Karpas-422 (cell line): ENCODE results near the gene PTPN4. TPM values are rescaled to one million over a fixed set of nuclear protein-coding genes. Genes with fewer than 3 reads are reported as not detected.

Experiments
- DNase-seq: peaks from one replicate; pipeline ENCODE4 v3.0.0-alpha.2; 2015
- H2AFZ ChIP-seq: fragments of 200-600 bp; sonication (generic); 2 replicates; pipeline ENCODE4 v1.6.1; 2014; ENCODE audit warnings: antibody characterized with exemption, low read length, mixed read lengths
- H3K27ac ChIP-seq: fragments of 200-600 bp; sonication (generic); 2 replicates; pipeline ENCODE4 v1.5.1; 2014; ENCODE audit warnings: mild to moderate bottlenecking, low read length, moderate library complexity
- H3K27me3 ChIP-seq: fragments of 200-600 bp; sonication (generic); 2 replicates; pipeline ENCODE4 v1.6.1; 2014; ENCODE audit warnings: low read length, mixed read lengths
- H3K36me3 ChIP-seq: fragments of 200-600 bp; sonication (generic); 2 replicates; pipeline ENCODE4 v1.6.1; 2014; ENCODE audit warnings: low read length, mixed read lengths; ENCODE audit not compliant: insufficient read depth
- H3K4me1 ChIP-seq: fragments of 200-600 bp; sonication (generic); 2 replicates; pipeline ENCODE4 v1.6.1; 2014; ENCODE audit warnings: mild to moderate bottlenecking, low read length, mixed read lengths
- H3K4me2 ChIP-seq: fragments of 200-600 bp; sonication (generic); 2 replicates; pipeline ENCODE4 v1.6.1; 2014; ENCODE audit warnings: low read length, low read depth, mild to moderate bottlenecking; ENCODE audit not compliant: poor library complexity, severe bottlenecking
- H3K4me3 ChIP-seq: fragments of 200-600 bp; sonication (generic); 2 replicates; pipeline ENCODE4 v1.5.1; 2014; ENCODE audit warnings: mild to moderate bottlenecking, antibody characterized with exemption, low read length, mixed read lengths
- H3K79me2 ChIP-seq: fragments of 200-600 bp; sonication (generic); 2 replicates; pipeline ENCODE4 v1.6.1; 2014; ENCODE audit warnings: mild to moderate bottlenecking, low read length, mixed read lengths
- H3K9ac ChIP-seq: fragments of 200-600 bp; sonication (generic); 2 replicates; pipeline ENCODE4 v1.6.0; 2014; ENCODE audit warnings: low read length
- H3K9me2 ChIP-seq: fragments of 200-600 bp; sonication (generic), shearing (Covaris generic); replicated peaks from 2 replicates; pipeline ENCODE4 v1.6.0; 2014; ENCODE audit warnings: mild to moderate bottlenecking, low read length, moderate library complexity; ENCODE audit not compliant: insufficient read depth
- H3K9me3 ChIP-seq: fragments of 300-700, 200-600 bp; sonication (generic); 2 replicates; pipeline ENCODE4 v1.6.1; 2014; ENCODE audit warnings: low read length, mixed read lengths
- H4K20me1 ChIP-seq: fragments of 200-600 bp; sonication (generic); 2 replicates; pipeline ENCODE4 v1.6.1; 2014; ENCODE audit warnings: mild to moderate bottlenecking, antibody characterized with exemption, low read length, low read depth; ENCODE audit not compliant: insufficient read depth
- total RNA-seq: library from RNA; depleted of rRNA; stranded (reverse); fragments of >200 nt; shearing (Covaris generic); gene quantifications from 2 replicates; pipeline ENCODE4 v1.2.3, GENCODE V29; 2014; ENCODE audit warnings: low replicate concordance

The PTPN4 gene
- total RNA-seq, 1 experiment from 2014 or later: 56.7 TPM

DNA sequence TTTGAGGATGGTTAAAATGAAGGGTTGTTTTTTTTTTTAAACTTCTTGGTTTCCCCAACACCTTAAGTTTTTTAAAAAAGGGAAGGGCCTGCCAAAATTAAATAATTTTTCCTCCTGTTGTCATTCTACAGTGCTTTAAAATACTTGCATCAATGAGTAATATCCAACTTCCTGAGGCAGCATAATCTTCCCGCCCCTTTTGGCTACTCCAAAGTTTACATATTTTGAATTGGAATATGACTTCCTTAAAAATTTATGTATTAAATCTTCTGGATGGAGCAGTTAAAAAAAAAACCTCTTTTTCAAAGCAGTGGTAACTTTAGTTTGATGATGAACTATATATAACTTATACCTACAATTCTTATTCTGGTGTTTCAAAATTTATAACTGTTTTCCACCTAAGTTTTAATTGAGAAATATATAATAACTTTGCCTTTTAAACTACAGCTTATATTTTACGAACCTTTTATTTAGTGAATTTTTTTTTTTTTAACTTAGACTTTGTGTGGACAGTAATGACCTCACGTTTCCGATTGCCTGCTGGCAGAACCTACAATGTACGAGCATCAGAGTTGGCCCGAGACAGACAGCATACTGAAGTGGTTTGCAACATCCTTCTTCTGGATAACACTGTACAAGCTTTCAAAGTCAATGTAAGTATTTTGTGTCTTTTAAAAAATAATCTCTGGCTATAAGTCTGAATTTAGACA is 49.8 kb downstream of the PTPN4 start:
- Histone ChIP-seq H2AFZ (no peak overlapping the region), H3K27me3 (no peaks in the 10 kb centered on the region), H3K4me3 (no peak overlapping the region), H3K4me1 (peaks cover 5% of the 10 kb centered on the region; the same call in 1 of the 2 replicates), H3K79me2 (peaks cover 7% of the 10 kb centered on the region), H3K36me3 (no peaks in the 10 kb centered on the region), H3K4me2 (no peak overlapping the region), H3K9me3 (no peaks in the 10 kb centered on the region), H3K27ac (no peak overlapping the region), H3K9ac (no peak overlapping the region), H4K20me1 (no peaks in the 10 kb centered on the region), H3K9me2 (no peaks in the 10 kb centered on the region)
- no peak for DNase-seq

DNA sequence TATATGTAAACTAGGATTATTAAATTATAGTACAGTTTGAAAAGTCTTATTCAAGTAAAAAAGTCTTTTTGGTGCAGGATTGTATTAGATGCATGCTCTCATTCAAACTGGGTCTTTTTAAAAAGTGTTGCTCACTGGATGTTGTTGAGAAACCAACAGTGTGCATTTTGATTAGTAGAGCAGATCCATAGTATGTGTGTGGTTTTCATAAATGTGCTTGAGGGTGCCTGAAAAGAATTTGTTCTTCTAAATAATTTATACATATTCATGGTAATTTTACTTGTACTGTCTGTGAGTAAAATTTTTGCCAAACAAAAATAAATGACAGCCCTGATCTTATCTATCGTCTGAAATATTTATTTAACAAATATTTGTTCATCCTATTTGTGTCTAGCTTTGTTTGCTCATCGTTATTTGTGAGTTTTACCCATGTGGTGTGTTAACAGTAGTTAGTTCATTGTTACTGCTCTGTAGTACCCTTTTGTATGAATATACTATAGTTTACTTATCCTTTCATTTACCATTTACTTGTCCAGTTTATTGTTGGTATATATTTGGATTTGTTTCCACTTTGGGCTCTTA is 50.4 kb downstream of the PTPN4 start:
- Histone ChIP-seq H2AFZ (no peak overlapping the region), H3K4me1 (peaks cover 5% of the 10 kb centered on the region; the same call in 1 of the 2 replicates), H3K36me3 (no peaks in the 10 kb centered on the region), H3K9ac (no peak overlapping the region), H3K4me3 (no peak overlapping the region), H3K27ac (no peak overlapping the region), H3K27me3 (no peaks in the 10 kb centered on the region), H3K79me2 (peaks cover 8% of the 10 kb centered on the region), H3K9me2 (no peaks in the 10 kb centered on the region), H4K20me1 (no peaks in the 10 kb centered on the region), H3K4me2 (no peak overlapping the region), H3K9me3 (no peaks in the 10 kb centered on the region)
- no peak for DNase-seq

DNA sequence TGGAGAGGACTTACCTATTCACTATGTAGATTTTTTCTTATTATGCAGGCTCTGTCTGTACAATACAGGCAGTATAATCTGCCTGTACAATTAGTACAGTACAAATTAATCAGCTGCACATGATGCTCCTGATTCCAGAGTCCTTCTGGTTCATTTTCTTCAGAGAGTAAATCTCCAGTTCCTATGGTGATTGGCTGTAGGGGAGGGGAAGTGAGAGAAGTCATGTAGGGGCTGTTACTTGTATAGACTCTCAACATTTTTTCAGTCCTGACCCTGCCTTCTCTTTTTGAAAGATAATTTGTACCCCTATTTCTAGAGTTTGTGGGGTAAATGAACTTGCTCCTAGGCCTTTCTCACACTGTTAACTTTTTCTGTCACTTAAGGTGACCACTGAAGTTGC is 54.5 kb downstream of the PTPN4 start:
- Histone ChIP-seq H3K9me2 (no peaks in the 10 kb centered on the region), H3K4me2 (no peak overlapping the region), H3K9me3 (no peaks in the 10 kb centered on the region), H3K9ac (no peak overlapping the region), H3K4me1 (peaks cover 5% of the 10 kb centered on the region; the same call in 1 of the 2 replicates), H3K27ac (no peak overlapping the region), H3K4me3 (no peak overlapping the region), H2AFZ (no peak overlapping the region), H3K36me3 (no peaks in the 10 kb centered on the region), H3K27me3 (no peaks in the 10 kb centered on the region), H4K20me1 (no peaks in the 10 kb centered on the region), H3K79me2 (peaks cover 31% of the 10 kb centered on the region)
- DNase-seq: no peak

DNA sequence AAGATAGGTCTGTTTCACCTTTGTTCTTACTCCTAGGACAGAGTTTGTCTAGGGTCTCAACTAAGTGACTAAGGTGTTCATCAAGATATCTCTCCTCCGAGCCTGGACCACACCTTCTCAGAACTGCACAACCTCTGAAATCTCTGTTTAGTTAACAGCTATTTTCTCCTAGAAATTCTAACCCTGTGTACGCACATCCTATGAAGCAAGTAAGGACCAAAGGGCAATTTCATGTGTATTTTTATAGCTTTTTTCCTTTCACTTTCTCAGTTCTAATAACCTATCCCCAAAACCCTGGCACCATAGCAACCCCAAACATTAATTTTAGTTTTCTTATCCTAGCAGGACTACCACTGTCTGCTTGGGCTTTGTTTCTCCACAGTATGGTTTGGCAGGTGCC is 59.1 kb downstream of the PTPN4 start:
- Histone ChIP-seq H3K4me1 (peaks cover 8% of the 10 kb centered on the region), H3K27me3 (no peaks in the 10 kb centered on the region), H3K4me2 (no peak overlapping the region), H3K36me3 (no peaks in the 10 kb centered on the region), H3K79me2 (peaks cover 30% of the 10 kb centered on the region), H2AFZ (no peak overlapping the region), H3K4me3 (no peak overlapping the region), H4K20me1 (no peaks in the 10 kb centered on the region), H3K9me2 (no peaks in the 10 kb centered on the region), H3K27ac (no peak overlapping the region), H3K9me3 (no peaks in the 10 kb centered on the region), H3K9ac (no peak overlapping the region)
- no peak for DNase-seq

- H3K4me2 ChIP-seq: no peak overlapping the region
- H3K4me1 ChIP-seq: peaks cover 5% of the 10 kb centered on the region; the same call in 1 of the 2 replicates
- H3K27me3 ChIP-seq: no peaks in the 10 kb centered on the region
Measured at GRCh38 chr2:119819846-119820245, 60.1 kb downstream of the PTPN4 start.

GRCh38 chr2:119820275-119820674 is 60.6 kb downstream of the PTPN4 start:
- H4K20me1 ChIP-seq: no peaks in the 10 kb centered on the region
- H3K4me1 ChIP-seq: peaks cover 5% of the 10 kb centered on the region; the same call in 1 of the 2 replicates
- H3K9me3 ChIP-seq: no peaks in the 10 kb centered on the region
- H3K4me2 ChIP-seq: no peak overlapping the region
- no peaks in the 10 kb centered on the region for H3K9me2 ChIP-seq
- H3K27ac ChIP-seq: no peak overlapping the region
- H2AFZ ChIP-seq: no peak overlapping the region
- no peaks in the 10 kb centered on the region for H3K27me3 ChIP-seq
- no peak overlapping the region for H3K9ac ChIP-seq
- no peak for DNase-seq
- peaks cover 35% of the 10 kb centered on the region for H3K79me2 ChIP-seq
- H3K4me3 ChIP-seq: no peak overlapping the region
- H3K36me3 ChIP-seq: no peaks in the 10 kb centered on the region

More at GRCh38 chr2:119819846-119820245, 60.1 kb downstream of the PTPN4 start:
- H3K9me3 ChIP-seq: no peaks in the 10 kb centered on the region
- no peak overlapping the region for H3K27ac ChIP-seq
- H3K36me3 ChIP-seq: no peaks in the 10 kb centered on the region
- DNase-seq: no peak
- no peak overlapping the region for H3K4me3 ChIP-seq
- H4K20me1 ChIP-seq: no peaks in the 10 kb centered on the region
- H3K9ac ChIP-seq: no peak overlapping the region
- no peak overlapping the region for H2AFZ ChIP-seq
- no peaks in the 10 kb centered on the region for H3K9me2 ChIP-seq
- H3K79me2 ChIP-seq: peaks cover 36% of the 10 kb centered on the region

DNA sequence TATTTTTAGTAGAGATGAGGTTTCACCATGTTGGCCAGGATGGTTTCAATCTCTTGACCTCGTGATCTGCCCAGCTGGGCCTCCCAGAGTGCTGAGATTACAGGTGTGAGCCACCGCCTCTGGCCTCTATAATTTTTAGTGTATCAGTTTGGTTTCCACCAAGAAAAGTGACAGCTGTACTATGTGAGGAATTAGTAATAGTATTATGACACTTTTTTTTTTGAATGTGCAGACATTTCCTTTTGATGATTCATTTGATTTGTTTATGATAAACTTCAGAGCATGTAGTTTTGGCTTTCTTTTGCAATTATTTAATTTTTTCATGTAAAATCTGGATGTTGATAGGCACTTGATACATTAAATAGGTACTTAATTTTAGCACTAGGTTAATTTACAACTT is 61.5 kb downstream of the PTPN4 start:
- no peaks in the 10 kb centered on the region for H3K36me3 ChIP-seq
- peaks cover 12% of the 10 kb centered on the region for H3K4me1 ChIP-seq
- no peak overlapping the region for H3K4me2 ChIP-seq
- H3K27me3 ChIP-seq: no peaks in the 10 kb centered on the region
- no peak overlapping the region for H3K4me3 ChIP-seq
- no peaks in the 10 kb centered on the region for H3K9me2 ChIP-seq
- no peaks in the 10 kb centered on the region for H4K20me1 ChIP-seq
- H3K79me2 ChIP-seq: peaks cover 29% of the 10 kb centered on the region
- no peaks in the 10 kb centered on the region for H3K9me3 ChIP-seq
- H2AFZ ChIP-seq: no peak overlapping the region
- no peak for DNase-seq
- H3K27ac ChIP-seq: no peak overlapping the region
- H3K9ac ChIP-seq: no peak overlapping the region

- Histone ChIP-seq H3K9me3 (no peaks in the 10 kb centered on the region), H3K36me3 (no peaks in the 10 kb centered on the region), H3K9me2 (no peaks in the 10 kb centered on the region), H2AFZ (no peak overlapping the region), H3K27ac (no peak overlapping the region), H3K9ac (no peak overlapping the region), H3K27me3 (no peaks in the 10 kb centered on the region), H4K20me1 (no peaks in the 10 kb centered on the region), H3K79me2 (peaks cover 20% of the 10 kb centered on the region), H3K4me3 (no peak overlapping the region), H3K4me1 (peaks cover 13% of the 10 kb centered on the region), H3K4me2 (no peak overlapping the region)
- peak; percentile 69 for DNase-seq
Measured at GRCh38 chr2:119823734-119824334, 64.1 kb downstream of the PTPN4 start.
